NCI-H748 (cell line): ENCODE measurements around the gene NR6A1.
A peak's percentile ranks its signal among the peaks of the same experiment; 100 is the strongest.
"Not testable (repeated sequence)": the region's sequence is repeated elsewhere in the genome, so short reads cannot be mapped to it uniquely, and the experiment has no call there.

Source experiments
- DNase-seq: peaks from one replicate; lab custom pipeline; 2025; ENCODE audit not compliant: unreplicated experiment; lab: John Stamatoyannopoulos, UW

Gene NR6A1

DNA sequence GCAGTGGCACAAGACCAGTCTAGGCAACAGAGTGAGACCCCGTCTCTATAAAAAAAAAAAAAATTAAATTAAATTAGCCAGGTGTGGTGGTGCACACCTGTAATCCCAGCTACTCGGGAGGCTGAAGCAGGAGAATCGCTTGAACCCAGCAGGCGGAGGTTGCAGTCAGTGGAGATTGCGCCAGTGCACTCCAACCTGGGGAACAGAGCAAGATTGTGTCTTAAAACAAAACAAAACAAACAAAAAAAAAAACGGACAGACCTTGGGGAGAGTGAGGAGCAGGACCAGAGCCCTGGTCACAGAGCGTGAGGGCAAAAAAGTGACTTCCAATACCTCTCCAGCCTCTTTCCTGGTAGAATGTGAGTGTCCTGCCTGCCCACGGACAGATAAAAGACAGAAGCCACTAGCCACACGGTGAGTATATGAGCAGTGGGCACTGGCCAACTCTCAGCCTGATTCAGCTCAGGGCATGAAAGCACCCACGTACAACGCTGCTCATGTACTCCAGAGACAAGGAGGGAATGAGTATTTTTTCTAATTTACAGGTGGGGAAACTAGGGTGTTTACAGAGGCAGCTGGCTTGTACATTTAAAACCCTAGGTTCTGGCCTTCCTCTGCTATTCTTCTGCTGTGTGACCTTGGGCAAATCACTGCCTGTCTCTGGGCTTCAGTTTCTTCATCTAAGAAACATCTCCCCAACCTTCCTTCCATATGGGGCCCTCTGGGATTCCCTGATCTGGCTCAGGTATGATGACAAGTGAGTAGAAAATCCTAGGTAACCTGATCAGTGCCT, 7.7 kb upstream of the NR6A1 start:
- no peak for DNase-seq

DNA sequence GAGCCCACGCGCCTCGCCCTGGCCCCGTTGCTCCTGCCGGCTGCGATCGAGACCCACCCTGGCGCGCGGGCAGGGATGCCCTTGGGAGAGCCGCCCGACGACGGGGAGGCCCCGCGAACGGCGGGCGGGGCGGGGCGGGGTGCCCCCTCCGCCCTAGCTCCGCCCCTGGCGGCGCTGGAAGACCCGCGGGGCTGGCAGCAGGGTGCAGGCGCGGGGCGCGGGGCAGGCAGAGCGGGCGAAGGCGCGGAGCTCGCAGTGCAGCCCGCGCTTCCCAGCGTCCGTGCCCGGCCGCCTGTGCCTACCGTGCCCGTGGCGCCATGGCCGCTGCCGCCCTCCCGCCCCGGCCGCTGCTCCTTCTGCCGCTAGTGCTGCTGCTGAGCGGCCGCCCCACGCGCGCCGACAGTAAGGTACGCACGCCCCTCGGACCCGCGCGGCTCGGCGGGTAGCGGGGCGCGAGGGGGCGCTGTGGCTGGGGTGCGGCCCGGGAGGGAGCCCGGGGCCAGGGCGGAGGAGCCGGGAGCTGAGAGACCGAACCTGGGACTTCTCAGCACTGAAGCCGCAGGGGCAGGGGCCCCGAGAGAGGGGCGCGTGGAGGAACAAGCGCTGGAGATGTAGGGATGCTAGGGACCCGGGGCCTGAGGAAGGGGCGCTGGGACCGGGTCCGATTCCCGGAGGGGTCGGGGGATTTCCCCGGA, 6.0 kb upstream of the NR6A1 start, which contains the start of gene OLFML2A:
TSS of gene OLFML2A (plus strand) at position 180 of the 695 bp plus-strand sequence. CDS start at position 318, 138 bp downstream.
- peak; percentile 64 for DNase-seq

DNA sequence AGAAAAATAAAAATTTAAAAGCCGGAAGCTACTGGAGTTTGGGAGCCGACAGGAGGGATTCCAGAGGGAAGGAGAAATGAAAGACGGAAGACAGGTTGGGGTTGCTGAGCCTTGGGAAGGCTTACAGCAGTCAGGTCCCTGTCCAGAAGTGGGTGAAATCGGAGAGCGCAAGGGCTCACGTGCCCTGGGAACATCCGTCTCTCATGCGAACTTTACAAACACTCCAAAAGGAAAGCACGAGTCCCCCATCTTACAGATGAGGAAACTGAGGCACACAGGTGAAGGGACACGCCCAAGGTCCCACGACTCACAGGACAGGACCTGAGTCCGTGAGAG, 5.5 kb upstream of the NR6A1 start:
- DNase-seq = peak; percentile 24

DNA sequence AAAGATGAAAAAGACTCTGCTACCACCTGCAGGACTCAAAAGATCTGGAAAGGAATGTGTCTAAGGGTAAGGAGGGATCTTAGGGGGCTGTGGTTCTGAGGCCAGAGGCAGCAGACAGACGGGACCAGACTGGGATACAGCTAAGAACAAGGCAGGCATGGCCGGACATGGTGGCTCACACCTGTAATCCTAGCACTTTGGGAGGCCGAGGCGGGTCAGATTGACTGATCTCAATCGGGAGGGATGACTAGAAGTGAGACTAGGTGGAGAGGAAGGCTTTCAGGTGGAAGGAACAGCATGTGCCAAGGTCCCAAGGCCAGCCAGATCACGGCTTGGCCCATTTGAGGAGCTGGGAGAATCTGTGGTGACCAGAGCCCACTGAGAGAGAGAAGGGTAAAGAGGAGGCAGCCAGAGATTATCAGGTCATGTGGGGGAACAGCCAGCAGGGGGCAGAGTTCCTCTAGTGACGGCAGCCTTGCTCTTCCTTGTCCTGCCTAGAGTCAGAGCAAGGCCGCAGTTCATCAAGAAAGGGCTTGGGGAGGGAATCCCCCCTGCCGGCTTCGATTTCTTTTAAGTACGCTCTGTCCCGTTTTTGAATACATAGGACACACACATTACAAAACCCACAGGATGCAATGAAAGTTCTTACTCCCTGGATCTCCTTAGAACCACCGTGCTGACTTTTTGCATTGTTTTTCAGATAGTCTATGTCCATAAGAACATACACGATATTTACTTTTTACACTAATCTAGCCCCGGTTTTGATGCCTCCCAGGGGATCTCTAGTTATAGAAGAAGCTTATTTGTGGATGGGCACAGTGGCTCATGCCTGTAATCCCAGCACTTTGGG, 3.2 kb upstream of the NR6A1 start:
- peak; percentile 71 for DNase-seq

DNA sequence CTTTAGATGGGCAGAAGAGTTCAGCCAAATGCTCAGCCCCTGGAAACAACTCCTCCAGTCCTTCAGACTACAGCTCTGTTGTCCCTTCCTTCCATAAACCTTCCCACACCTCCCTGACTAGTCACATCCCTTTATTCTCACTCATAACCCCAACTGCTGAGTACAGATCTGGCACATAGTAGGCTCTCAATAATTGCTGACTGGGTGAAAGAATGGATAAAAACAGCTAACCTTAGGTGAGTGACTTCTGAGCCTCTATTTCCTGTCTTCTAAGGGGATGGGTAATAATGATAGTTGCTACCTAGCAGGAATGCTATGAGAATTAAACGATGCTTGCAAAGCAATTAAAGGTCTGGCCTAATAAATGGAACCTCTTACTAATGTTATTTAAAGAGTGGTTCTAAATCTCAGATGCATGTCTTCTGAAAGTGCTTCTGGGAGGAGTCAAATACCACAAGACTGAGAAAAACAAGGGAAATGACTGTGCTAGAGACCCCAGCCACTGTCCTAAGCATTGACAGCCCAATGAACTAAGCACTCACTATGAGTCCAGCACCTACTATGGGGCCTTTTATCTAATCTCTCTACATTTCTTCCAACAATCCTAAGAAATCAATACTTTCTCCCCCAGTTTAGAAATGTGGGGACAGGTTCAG, 2.5 kb upstream of the NR6A1 start:
- DNase-seq = no peak

DNA sequence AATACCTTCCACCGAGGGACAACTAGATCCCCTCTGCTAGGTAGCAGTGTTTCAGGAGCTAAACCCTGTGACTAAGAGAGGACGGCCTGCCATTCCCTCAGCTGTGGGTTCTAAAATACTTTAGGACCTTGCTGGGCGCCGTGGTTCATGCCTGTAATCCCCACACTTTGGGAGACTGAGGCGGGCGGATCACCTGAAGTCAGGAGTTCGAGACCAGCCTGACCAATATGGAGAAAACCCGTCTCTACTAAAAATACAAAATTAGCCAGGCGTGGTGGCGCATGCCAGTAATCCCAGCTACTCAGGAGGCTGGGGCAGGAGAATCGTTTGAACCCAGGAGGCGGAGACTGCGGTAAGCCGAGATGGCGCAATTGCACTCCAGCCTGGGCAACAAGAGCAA, 1.8 kb upstream of the NR6A1 start:
- not testable (repeated sequence) for DNase-seq

DNA sequence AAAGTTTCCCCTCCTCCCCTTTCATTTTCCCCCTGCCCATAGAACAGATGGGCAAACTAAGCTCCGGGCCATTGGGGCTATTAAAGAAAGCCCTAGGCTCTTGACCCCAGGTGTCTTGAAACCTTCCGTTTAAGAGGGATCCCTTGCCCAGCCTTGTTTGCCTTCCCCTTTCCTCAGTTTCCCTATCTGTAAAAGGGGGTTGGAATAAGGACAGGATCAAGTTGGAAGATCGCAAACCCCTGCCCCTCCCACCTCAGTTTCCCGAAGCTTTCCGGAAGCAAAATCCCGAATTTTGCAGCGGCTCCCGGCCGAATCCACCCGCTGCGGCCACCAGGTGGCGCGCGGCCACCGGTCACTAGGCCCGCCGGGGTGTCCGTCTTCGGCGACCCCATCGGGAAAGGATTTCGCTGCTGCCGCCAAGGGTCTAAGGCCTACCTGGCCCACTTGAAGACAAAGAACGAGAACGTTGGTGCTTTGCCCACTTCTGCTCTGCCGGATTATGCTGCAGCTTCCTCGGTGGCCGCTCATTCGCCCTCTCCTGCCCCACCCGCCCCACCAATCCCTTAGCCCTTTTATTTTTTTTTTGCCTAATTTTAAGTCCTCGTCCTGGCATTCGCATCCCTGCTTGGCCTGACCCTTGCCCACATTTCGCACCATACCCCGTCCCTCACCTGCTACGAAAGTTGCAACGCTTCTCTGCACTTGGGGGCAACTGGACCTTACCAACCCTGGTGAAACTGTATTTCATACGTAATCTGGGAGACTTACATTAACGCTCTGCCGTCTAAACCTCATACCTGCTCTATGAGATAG, 962 bp upstream of the NR6A1 start:
- peak; percentile 82 for DNase-seq

DNA sequence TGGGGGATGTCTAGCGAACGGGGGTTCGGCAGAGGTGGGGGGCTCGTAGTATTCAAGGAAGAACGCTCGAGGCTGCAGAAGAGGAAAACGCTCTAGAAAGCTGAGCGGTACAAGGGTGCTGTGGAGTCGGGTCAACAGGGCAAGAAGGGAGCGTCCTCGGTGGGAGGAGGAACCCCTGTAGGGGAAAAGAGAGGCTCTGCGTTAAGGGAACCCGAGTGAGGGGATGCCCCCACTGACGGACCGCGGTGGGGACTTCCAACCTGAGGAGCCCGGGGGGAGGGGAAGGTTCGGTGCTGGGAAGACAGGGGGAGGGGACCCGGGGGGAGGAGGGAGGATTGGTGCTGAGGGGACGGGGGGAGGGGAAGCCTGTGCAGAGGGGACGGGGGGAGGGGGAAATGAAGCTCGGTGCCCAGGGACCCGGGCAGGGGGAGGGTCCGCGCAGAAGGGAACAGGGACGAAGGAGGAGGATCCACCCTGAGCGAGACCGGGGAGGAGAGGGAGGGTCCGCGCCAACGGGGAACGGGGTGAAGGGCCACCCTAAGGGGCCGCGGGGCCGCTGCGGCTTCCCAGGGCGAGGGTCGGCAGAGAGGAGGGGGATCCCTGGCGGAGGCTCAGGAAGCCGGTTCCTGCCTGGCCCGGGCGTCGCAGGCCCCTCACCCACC, 621 bp downstream of the NR6A1 start:
- peak; percentile 49 for DNase-seq

DNA sequence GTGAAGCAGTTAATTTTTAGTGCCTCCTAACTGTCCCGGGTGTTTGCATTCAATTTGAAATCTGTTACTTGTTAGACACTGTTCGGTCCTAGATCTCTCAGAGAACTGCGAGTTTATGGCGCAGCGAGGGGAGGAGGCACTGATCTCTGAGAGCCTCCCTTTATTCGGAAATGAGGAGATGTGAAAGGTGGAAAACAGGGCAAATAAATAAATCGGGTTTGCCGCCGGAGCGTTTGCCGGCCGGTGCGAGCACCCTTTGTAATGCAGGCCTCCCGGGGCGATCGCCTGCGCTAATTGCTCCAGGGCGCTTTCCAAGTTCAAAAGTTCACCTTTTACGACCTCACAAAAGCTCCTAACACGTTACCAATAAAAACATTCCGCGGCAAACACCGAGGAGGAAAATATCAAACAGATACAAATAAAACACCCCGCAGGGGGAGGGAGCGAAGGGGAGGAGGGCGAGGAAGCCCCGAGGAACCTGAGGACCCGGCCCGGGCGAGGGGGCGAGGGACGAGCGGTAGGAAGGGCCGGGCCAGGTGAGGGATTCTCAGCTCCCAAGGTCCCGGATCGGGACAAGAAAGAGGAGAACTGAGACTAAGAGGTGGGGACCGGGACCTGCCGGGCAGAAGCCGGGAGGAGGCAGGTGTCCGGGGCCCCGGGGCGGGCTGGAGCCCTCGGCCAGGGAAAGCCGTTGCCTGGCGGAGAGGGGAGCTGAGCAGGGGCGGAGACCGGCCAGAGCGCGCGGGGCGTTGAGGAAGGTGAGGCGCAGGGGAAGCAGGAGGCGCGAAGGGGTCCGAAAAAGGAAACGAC, 1.4 kb downstream of the NR6A1 start:
- DNase-seq = peak; percentile 52

DNA sequence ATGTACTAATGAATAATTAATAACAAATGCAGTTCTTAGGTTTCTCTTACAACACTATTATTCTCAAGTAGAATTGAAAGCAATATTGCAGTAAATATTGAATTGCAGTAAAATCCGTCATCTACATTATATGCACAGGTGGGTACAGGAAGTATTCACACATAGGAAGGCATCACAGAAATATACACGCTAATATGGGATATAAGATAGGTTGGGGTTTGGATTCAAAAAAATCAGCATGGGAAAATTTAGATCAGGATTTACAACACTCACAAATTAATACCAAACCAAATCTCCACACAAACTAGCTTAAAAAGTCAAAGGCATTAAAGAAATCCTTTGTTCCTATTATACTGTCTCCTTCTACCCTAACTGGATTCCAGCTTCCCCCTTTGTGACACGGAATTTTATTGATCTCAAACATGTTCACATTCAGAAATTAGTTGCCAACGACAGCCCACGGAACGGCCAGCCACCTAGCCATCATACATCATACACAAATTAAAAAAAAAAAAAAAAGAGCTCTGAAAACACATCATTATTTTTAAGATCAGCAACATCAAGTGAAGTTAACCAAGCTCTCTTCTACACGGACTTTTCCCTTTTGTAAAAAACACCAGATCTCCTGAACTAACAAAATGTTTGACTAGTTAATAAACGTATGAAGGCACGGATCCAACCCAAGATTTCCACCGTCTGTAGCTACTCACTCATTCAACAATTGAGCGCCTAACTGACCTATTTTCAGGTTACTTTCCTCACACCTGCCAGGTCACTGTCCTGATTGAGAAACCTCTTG, 2.2 kb downstream of the NR6A1 start:
- no peak for DNase-seq

DNA sequence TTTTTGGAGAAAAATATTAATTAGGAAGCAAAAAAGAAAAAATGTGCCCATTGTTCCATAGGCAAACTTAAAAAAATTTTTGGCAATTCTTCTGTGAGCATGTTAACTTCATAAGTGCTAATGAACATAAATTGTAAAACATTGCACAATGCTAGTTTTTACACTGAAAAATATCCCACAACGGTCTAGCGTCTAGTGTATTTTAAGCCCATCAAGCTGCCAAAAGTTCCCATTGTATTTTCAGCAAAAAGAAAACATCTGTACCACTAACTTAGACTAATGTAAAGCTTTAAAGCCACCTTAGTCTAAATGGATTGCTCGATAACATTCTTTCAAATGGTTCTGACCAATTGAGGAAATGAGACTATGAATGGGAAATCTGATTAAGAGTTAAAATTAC, 2.8 kb downstream of the NR6A1 start:
- DNase-seq = no peak

DNA sequence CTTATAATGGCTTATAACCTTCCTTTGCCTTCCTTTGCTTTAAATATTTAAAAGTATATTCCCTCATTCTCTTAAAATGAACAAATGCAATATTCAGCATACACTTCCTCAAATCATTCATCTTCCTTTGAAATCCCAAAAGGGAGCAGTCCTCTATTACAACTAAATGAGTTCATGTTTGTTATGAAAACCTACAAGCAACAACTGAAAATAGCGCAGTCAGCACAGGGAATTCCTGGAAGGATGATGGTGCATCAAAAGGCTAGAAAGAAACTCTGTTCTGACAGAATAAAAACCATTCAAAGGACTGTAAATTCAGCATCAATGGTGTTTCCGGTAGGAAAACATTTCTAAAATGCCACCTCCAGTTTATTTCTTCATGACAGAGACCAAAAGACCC, 3.3 kb downstream of the NR6A1 start:
- no peak for DNase-seq

DNA sequence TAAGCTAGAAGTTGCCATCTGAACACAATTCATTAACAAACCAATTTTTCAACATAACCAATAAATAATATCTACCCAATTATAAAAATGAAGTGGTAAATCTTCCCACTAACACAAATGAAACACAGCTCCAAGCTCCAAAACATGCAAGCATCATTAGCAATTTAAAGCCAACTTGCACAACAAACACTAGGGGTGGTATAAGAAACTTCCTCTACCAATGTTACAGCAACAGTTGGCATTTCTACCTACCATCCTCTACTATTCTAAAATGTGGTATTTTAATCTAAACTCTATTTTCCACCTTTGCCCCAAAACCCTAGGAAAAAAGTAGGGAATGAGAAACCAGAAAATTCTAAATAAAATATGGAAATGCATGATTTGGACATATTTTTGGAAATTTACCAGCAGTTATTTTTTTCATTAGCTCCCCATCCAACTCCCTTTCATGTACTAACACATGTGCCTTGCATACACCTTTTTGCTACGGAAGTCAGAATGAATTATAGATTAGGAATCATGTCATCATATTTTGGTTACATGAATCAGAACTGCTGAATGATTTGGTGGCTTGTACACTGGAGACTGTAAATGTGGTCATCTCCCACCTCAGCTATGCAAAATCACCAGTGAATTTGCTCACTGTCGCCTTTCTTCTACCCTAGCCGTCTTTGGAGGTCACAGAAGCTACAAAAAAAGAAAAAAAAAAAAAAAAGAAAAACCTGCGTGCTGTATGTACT, 4.1 kb downstream of the NR6A1 start:
- DNase-seq = no peak

DNA sequence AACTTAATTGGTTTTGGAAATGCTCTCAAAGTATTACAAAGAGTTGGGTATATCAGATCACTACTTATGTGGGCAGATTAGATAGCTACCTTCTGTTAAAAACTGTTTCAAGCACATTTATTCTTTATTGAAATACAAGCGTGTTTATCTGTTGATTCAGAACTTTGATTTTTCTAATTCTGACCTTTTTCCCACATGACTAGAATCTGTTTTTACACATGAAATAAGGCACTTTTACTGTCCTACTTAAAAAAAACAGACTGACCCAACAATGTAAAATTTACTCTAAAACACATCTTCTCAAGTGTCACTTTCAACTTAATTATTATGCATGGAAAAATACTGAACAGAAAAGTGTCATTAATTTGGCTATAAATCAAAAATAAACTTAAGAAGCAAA, 4.8 kb downstream of the NR6A1 start:
- DNase-seq = no peak

DNA sequence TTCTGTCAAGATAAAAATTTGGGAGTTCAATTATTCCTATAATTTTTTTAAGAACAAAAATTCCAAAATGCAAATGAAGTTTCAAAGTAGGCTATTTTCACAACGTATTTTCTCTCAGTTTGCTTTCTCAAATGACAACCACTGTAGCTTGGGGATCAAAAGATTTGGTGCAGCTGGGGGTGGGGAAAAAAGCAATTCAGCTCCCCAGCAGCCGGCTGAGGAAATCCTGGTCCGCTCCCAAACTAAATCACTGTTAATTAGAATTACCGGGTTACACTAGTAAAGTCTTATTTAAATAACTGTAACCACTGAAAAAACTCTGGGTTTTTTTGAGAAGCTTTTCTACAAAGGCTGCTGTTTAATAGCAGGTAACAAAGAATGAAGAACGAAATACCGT, 5.7 kb downstream of the NR6A1 start:
- no peak for DNase-seq

DNA sequence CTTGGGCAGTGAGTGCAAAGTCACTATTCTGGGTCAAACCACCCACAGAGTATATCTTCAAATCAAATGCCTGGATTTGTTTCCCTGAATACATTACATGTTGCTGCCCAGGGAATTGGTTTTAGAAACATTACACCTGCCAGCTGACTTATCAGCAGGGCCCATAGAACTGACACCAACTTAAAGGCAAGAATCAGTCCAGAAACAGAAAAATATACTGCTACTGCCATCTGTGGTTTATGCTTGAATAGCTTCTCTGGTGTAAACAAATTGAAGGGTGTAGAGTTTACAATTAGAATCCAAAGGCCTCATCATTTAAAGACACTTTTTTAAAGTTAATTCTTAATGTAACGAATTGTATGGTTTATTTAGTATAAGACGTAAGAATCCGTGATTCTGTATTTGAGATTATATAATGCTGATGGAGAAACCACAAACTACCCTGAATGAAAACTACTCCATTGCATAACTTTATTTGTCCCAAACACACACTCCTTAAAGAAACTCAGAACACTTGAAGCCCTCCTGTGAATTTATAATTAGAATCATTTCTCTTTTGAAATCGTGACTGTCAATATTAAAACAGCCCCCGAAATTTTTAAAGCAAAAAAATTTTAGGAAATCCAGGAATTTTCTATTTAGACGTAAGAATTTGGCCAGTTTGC, 6.2 kb downstream of the NR6A1 start:
- DNase-seq = peak; percentile 12

DNA sequence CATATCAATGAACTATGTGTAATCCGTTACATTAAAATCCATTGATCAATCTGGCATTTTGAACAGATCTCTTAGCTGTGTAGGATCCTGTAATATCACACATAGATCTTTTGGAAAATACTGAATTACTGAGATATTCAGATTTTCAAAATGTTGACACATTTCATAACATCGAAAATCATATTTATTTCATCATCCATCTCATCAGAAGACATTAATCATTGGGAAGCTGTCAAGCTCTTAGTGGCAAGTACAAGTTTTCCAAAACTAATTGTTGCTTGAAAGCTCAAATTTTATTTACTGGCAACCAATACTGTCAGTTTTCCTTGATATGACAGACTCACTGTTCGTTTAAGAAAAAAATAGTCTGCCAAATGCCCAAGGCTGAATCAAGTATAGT, 8.5 kb downstream of the NR6A1 start:
- DNase-seq = no peak
